GM13976 (cell line): ENCODE data around the gene FLT3LG.

Experiments used
- DNase-seq: peaks from one replicate; pipeline ENCODE4 v3.0.0; 2012; ENCODE audit warnings: low spot score
- CTCF ChIP-seq: IDR thresholded peaks from 2 replicates; pipeline ENCODE4 v1.5.1; 2012; ENCODE audit warnings: borderline replicate concordance, mild to moderate bottlenecking; ENCODE audit not compliant: insufficient read depth; ENCODE audit errors: extremely low read depth, missing control alignments, control extremely low read depth
- in situ Hi-C: fragments of 300-500 bp; cut with MboI; formaldehyde crosslinking; loops from one replicate; pipeline ENCODE4 v1.12.0; 2022; ENCODE audit warnings: low sequenced_read_pairs, mixed read lengths, inconsistent platforms; ENCODE audit not compliant: unreplicated experiment

FLT3LG gene

GRCh38 chr19:49435670-49436069 is 38.3 kb upstream of the FLT3LG start:
- no peak for DNase-seq
- in situ Hi-C loops: loop anchor here (25.0 kb wide), 1 partner anchor 173 kb away; no protein-coding TSS in a partner anchor
- TF ChIP-seq CTCF: no peak

- TF ChIP-seq CTCF: no peak
- peak; percentile 68 for DNase-seq
- in situ Hi-C loops: loop anchor here (25.0 kb wide), 1 partner anchor 174 kb away; no protein-coding TSS in a partner anchor
These were observed 37.5 kb upstream of the FLT3LG start for GRCh38 chr19:49436381-49437017.

- in situ Hi-C loops: loop anchor here (25.0 kb wide), 1 partner anchor 175 kb away; no protein-coding TSS in a partner anchor
- TF ChIP-seq CTCF: no peak
- DNase-seq: no peak
These were observed 36.8 kb upstream of the FLT3LG start for GRCh38 chr19:49437231-49437630.

- TF ChIP-seq CTCF: no peak
- no peak for DNase-seq
- in situ Hi-C loops: loop anchor here (25.0 kb wide), 1 partner anchor 176 kb away; no protein-coding TSS in a partner anchor
These were observed 35.8 kb upstream of the FLT3LG start for GRCh38 chr19:49438261-49438660.

- in situ Hi-C loops: loop anchor here (25.0 kb wide), 1 partner anchor 178 kb away; no protein-coding TSS in a partner anchor
- no peak for TF ChIP-seq CTCF
- no peak for DNase-seq
These were observed 34.2 kb upstream of the FLT3LG start for GRCh38 chr19:49439836-49440235.

- in situ Hi-C loops: loop anchor here (25.0 kb wide), 1 partner anchor 178 kb away; no protein-coding TSS in a partner anchor
These were observed 33.4 kb upstream of the FLT3LG start for GRCh38 chr19:49440439-49441209.

More at GRCh38 chr19:49440439-49441209, 33.4 kb upstream of the FLT3LG start:
- no peak for TF ChIP-seq CTCF
- DNase-seq: no peak
